ENCODE data around the gene SCYGR6. TPM values are rescaled to one million over a fixed set of nuclear protein-coding genes. Genes with fewer than 3 reads are reported as not detected.
"Not testable (repeated sequence)": the region's sequence is repeated elsewhere in the genome, so short reads cannot be mapped to it uniquely, and the experiment has no call there.

Gene SCYGR6
- not detected in 2 replicates for total RNA-seq

DNA sequence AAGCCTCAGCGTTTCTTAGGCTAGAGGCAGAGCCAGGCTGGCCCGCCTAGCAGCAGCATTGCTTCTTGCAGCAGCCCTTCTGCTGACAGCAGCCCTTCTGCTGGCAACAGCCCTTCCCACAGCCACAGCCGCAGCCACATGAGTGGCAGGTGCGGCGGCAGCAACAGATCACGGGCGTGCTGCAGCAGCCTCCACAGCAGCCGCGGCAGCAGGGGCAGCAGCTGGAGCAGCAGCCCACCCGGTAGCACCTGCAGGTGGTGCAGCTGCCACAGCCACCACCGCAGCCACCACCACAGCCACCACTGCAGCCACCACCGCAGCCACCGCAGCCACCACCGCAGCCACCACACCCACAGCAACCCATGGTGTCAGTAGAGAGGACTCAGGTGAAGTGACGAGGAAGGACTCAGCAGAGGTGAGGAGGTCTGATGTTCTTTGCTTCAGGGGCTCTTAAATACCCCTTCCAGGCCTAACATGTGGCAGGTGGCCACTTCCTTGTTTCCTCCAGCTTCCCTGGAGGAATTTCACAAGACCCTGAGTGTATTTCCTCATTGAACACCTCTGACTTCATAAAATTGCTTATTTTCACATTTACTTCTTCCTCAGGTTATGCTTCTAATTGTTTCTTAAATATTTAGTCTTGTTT is at the start of gene SCYGR6:
Gene SCYGR6 (minus strand): TSS at position 364 of the 646 bp plus-strand sequence. CDS start 0 bp downstream, at position 364.
- H3K27me3 Mint-ChIP-seq (ENCODE audit: low read depth) = no peaks in the 10 kb centered on the region
- H3K9me3 Mint-ChIP-seq = no peaks in the 10 kb centered on the region
- intact Hi-C loops (cut with micrococcal nuclease) = no loop called here
- no peak within 1 kb of the TSS for H3K4me3 Mint-ChIP-seq (ENCODE audit: low read depth)
- no peaks in the 10 kb centered on the region for H3K4me1 Mint-ChIP-seq (ENCODE audit: low read depth)
- no peak within 1 kb of the TSS for H3K27ac Mint-ChIP-seq
- no peaks in the 10 kb centered on the region for H3K36me3 Mint-ChIP-seq (ENCODE audit: low read depth)
- no peak for DNase-seq (ENCODE audit: low spot score)

GRCh38 chr2:227774011-227774624 is 49.6 kb upstream of the SCYGR6 start:
- H3K27ac Mint-ChIP-seq = no peak overlapping the region
- DNase-seq (ENCODE audit: low spot score) = no peak
- peaks cover 10% of the 10 kb centered on the region for H3K4me1 Mint-ChIP-seq (ENCODE audit: low read depth)
- no peak overlapping the region for H3K4me3 Mint-ChIP-seq (ENCODE audit: low read depth)
- H3K36me3 Mint-ChIP-seq (ENCODE audit: low read depth) = no peaks in the 10 kb centered on the region
- intact Hi-C loops (cut with micrococcal nuclease) = loop anchor here (1.0 to 2.0 kb wide), 2 partner anchors 45 to 88 kb away; no protein-coding TSS in a partner anchor
- H3K9me3 Mint-ChIP-seq = no peaks in the 10 kb centered on the region
- H3K27me3 Mint-ChIP-seq (ENCODE audit: low read depth) = no peaks in the 10 kb centered on the region

- intact Hi-C loops (cut with micrococcal nuclease) = no loop called here
- Mint-ChIP-seq H3K27me3 (ENCODE audit: low read depth) (no peaks in the 10 kb centered on the region), H3K4me3 (ENCODE audit: low read depth) (no peak overlapping the region), H3K27ac (no peak overlapping the region), H3K9me3 (no peaks in the 10 kb centered on the region), H3K4me1 (ENCODE audit: low read depth) (peaks cover 10% of the 10 kb centered on the region), H3K36me3 (ENCODE audit: low read depth) (no peaks in the 10 kb centered on the region)
- DNase-seq (ENCODE audit: low spot score) = no peak
Measured at GRCh38 chr2:227772932-227773331, 48.4 kb upstream of the SCYGR6 start.

GRCh38 chr2:227772197-227772661 is 47.7 kb upstream of the SCYGR6 start:
- Mint-ChIP-seq H3K9me3 (no peaks in the 10 kb centered on the region), H3K27me3 (ENCODE audit: low read depth) (no peaks in the 10 kb centered on the region), H3K4me1 (ENCODE audit: low read depth) (peaks cover 10% of the 10 kb centered on the region), H3K4me3 (ENCODE audit: low read depth) (no peak overlapping the region), H3K36me3 (ENCODE audit: low read depth) (no peaks in the 10 kb centered on the region), H3K27ac (no peak overlapping the region)
- no peak for DNase-seq (ENCODE audit: low spot score)
- intact Hi-C loops (cut with micrococcal nuclease) = no loop called here

- no peak for DNase-seq (ENCODE audit: low spot score)
- Mint-ChIP-seq H3K4me3 (ENCODE audit: low read depth) (no peak overlapping the region), H3K27me3 (ENCODE audit: low read depth) (no peaks in the 10 kb centered on the region), H3K4me1 (ENCODE audit: low read depth) (no peaks in the 10 kb centered on the region), H3K27ac (no peak overlapping the region), H3K9me3 (no peaks in the 10 kb centered on the region), H3K36me3 (ENCODE audit: low read depth) (no peaks in the 10 kb centered on the region)
- intact Hi-C loops (cut with micrococcal nuclease) = loop anchor here (5.0 to 10.0 kb wide), 3 partner anchors 293 to 636 kb away; partner anchors contain the start of gene AGFG1
Measured at GRCh38 chr2:227767830-227768229, 43.3 kb upstream of the SCYGR6 start.

DNA sequence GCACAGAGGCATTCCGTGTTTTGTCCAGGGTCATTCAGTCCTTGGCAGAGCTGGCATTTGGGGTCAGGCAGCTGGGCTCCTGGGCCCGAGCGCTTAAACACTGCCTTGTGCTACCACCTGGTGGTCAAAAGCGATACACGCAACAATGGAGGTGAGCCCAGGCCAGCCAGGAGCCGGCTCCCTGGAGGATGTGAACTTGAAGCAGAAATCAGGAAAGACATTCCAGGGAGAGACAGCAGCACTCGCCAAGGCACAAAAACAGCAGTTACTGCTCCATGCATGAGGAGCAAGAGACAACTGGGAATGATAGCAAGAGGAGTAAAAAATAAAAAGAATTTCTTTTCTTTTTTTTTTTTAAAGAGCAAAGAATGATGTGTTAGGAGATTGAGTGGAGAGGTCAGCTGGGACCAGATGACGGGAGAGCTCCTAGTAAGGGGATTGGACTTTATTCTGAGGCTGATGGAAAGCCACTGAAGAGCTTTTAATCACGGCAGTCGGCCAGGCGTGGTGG is 41.9 kb upstream of the SCYGR6 start:
- Mint-ChIP-seq H3K9me3 (no peaks in the 10 kb centered on the region), H3K27ac (no peak overlapping the region), H3K4me1 (ENCODE audit: low read depth) (no peaks in the 10 kb centered on the region), H3K4me3 (ENCODE audit: low read depth) (no peak overlapping the region), H3K36me3 (ENCODE audit: low read depth) (no peaks in the 10 kb centered on the region), H3K27me3 (ENCODE audit: low read depth) (no peaks in the 10 kb centered on the region)
- intact Hi-C loops (cut with micrococcal nuclease) = loop anchor here (1.0 to 10.0 kb wide), 4 partner anchors 108 to 634 kb away; partner anchors contain the start of gene AGFG1
- peak; percentile 32 for DNase-seq (ENCODE audit: low spot score)

- no peak for DNase-seq (ENCODE audit: low spot score)
- H3K36me3 Mint-ChIP-seq (ENCODE audit: low read depth) = no peaks in the 10 kb centered on the region
- H3K9me3 Mint-ChIP-seq = no peaks in the 10 kb centered on the region
- no peaks in the 10 kb centered on the region for H3K27me3 Mint-ChIP-seq (ENCODE audit: low read depth)
- intact Hi-C loops (cut with micrococcal nuclease) = loop anchor here (1.0 to 10.0 kb wide), 4 partner anchors 108 to 634 kb away; partner anchors contain the start of gene AGFG1
- H3K27ac Mint-ChIP-seq = no peak overlapping the region
- H3K4me1 Mint-ChIP-seq (ENCODE audit: low read depth) = no peaks in the 10 kb centered on the region
- H3K4me3 Mint-ChIP-seq (ENCODE audit: low read depth) = no peak overlapping the region
Measured at GRCh38 chr2:227765788-227766372, 41.3 kb upstream of the SCYGR6 start.

DNA sequence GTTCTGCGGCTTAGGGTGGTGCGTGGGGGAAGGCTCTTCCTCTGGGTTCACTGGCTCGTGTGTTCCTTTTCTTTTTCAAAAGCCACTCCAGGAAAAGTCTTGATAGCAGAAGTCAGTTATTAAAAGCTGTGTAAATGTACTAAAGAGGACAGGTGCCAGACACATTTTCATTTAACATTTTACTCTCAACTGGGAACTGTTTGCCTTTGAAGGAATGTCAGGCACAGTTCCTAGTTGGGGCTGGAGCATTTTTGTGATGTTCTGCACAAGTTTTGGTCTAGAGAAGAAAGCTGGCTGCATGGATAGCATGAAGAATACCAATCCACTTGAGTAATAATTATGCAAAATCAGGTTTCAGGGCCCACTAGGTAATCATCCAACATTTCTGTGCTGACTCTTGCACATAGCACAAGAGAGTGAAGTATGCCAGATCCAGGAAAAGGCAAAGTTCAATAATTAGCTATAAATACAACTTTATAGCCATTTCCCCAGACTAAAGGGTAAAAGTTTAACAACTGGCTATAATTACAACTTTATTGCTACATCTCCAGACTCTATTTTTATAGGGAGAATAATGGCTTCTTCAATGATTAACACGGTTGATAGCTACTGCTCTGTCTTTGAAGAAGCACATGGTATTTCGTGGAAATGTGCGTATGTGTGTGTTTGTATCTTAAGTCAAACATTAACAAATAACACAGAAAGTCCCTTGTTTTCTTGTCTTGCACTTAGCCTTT is 37.4 kb upstream of the SCYGR6 start:
- intact Hi-C loops (cut with micrococcal nuclease) = loop anchor here (10.0 kb wide), 1 partner anchor 287 kb away; the partner anchor contains the start of gene AGFG1
- H3K27ac Mint-ChIP-seq = no peak overlapping the region

DNA sequence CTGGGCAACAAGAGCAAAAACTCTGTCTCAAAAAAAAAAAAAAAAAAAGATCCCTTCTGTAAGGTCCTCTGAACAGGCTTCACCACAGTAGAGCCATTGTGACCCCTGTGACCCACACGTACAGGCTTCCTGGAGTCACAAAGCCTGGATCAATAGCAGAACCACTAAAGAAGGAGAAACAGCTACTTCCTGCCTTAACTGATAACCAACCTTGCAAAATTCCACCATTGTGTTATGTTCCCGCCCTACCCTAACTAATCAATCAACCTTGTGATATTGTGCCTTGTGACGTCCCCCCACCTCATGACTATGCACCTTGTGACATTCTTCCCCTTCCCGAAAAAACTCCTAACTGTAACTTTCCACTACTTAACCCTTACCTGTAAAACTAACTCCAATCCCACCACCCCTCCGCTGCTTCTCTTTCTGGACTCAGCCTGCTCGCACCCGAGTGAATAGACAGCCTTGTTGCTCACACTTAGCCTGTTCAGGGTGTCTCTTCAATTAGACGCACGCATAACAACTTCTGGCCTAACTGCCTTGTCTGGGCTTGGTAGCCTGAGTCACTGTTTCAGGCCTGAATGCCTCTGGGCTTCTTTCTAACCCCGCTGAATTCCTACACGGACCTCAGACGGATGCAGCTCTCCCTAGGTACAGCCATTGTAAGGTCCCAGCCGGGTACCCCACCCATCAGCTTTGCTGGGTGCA is 35.0 kb upstream of the SCYGR6 start:
- H3K27me3 Mint-ChIP-seq (ENCODE audit: low read depth) = no peaks in the 10 kb centered on the region
- no peak for DNase-seq (ENCODE audit: low spot score)
- no peaks in the 10 kb centered on the region for H3K36me3 Mint-ChIP-seq (ENCODE audit: low read depth)
- intact Hi-C loops (cut with micrococcal nuclease) = loop anchor here (10.0 kb wide), 1 partner anchor 285 kb away; the partner anchor contains the start of gene AGFG1
- H3K9me3 Mint-ChIP-seq = no peaks in the 10 kb centered on the region
- no peaks in the 10 kb centered on the region for H3K4me1 Mint-ChIP-seq (ENCODE audit: low read depth)
- no peak overlapping the region for H3K27ac Mint-ChIP-seq
- H3K4me3 Mint-ChIP-seq (ENCODE audit: low read depth) = no peak overlapping the region

More for the DNA sequence above, 37.4 kb upstream of the SCYGR6 start:
- no peaks in the 10 kb centered on the region for H3K4me1 Mint-ChIP-seq (ENCODE audit: low read depth)
- DNase-seq (ENCODE audit: low spot score) = no peak
- no peaks in the 10 kb centered on the region for H3K27me3 Mint-ChIP-seq (ENCODE audit: low read depth)
- no peak overlapping the region for H3K4me3 Mint-ChIP-seq (ENCODE audit: low read depth)
- H3K36me3 Mint-ChIP-seq (ENCODE audit: low read depth) = no peaks in the 10 kb centered on the region
- H3K9me3 Mint-ChIP-seq = no peaks in the 10 kb centered on the region

- intact Hi-C loops (cut with micrococcal nuclease); H3K27me3 Mint-ChIP-seq (ENCODE audit: low read depth); H3K9me3 Mint-ChIP-seq; H3K36me3 Mint-ChIP-seq (ENCODE audit: low read depth); H3K27ac Mint-ChIP-seq; DNase-seq (ENCODE audit: low spot score); H3K4me1 Mint-ChIP-seq (ENCODE audit: low read depth); H3K4me3 Mint-ChIP-seq (ENCODE audit: low read depth): not testable (repeated sequence)
Measured at GRCh38 chr2:227756261-227756660, 31.7 kb upstream of the SCYGR6 start.

GRCh38 chr2:227748079-227748478 is 23.5 kb upstream of the SCYGR6 start:
- Mint-ChIP-seq H3K9me3 (no peaks in the 10 kb centered on the region), H3K27me3 (ENCODE audit: low read depth) (no peaks in the 10 kb centered on the region), H3K4me1 (ENCODE audit: low read depth) (no peaks in the 10 kb centered on the region), H3K27ac (no peak overlapping the region), H3K36me3 (ENCODE audit: low read depth) (no peaks in the 10 kb centered on the region), H3K4me3 (ENCODE audit: low read depth) (no peak overlapping the region)
- intact Hi-C loops (cut with micrococcal nuclease) = no loop called here
- no peak for DNase-seq (ENCODE audit: low spot score)

DNA sequence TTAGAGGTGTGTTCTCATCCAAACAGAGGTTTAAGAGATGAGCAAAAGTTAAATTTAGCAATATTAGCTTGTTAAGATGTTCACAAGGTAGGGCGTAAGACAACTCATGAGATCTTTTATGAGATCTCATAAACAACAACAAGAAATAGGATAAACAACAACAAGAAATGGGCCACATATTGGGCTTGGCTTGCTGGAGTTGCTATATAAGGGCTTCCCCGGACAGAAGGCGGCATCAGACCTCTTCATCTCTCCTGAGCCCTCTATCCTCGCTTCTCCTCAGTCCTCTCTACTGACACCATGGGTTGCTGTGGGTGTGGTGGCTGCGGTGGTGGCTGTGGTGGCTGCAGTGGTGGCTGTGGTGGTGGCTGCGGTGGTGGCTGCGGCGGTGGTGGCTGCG is 21.0 kb upstream of the SCYGR6 start, which contains the start of gene SCYGR8:
Gene SCYGR8 (plus strand): TSS at position 301 of the 400 bp plus-strand sequence. CDS start 0 bp downstream, at position 301.
- intact Hi-C loops (cut with micrococcal nuclease) = no loop called here
- Mint-ChIP-seq H3K9me3 (no peaks in the 10 kb centered on the region), H3K36me3 (ENCODE audit: low read depth) (no peaks in the 10 kb centered on the region), H3K27me3 (ENCODE audit: low read depth) (no peaks in the 10 kb centered on the region), H3K4me3 (ENCODE audit: low read depth) (no peak within 1 kb of the TSS), H3K27ac (no peak within 1 kb of the TSS), H3K4me1 (ENCODE audit: low read depth) (no peaks in the 10 kb centered on the region)
- no peak for DNase-seq (ENCODE audit: low spot score)

Data from activated T-helper 2 cell treated with anti-CD3 and anti-CD28 coated beads, Interferon-gamma antibody, Interleukin-2, Interleukin-4, amounts not matched to agents 10 μg/mL and 5 μg/mL and 100 μg/mL, durations not matched to agents 14 hours and 24 hours and 36 hours (primary cell).